GM10266 (cell line): ENCODE measurements around the gene PPP1R18.

Source experiments
- DNase-seq: peaks from one replicate; pipeline ENCODE4 v3.0.0; 2012; ENCODE audit errors: extremely low spot score
- CTCF ChIP-seq: IDR thresholded peaks from 2 replicates; pipeline ENCODE4 v1.5.1; 2012; ENCODE audit warnings: mild to moderate bottlenecking, low read depth; ENCODE audit not compliant: control insufficient read depth, insufficient read depth; ENCODE audit errors: missing control alignments

PPP1R18 gene

DNA sequence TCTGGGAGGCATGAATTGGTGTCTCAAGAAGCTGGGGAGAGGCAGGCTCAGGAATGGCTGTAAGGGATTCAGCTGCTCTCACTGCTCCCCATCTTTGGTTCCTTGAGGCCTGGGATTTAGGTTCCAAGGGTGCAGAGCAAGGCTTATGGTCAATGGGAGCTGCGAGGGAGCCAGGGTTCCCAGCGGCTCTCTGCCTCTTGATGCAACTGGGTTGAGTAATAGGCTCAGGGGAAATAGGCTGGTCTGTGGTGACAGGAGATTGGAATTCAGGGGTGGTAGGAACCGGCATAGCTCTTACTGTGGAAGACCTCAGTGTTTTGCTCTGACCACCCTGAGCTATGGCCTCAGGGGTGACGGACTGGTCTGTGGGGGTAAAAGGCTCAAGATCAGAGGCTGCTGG, 17.4 kb upstream of the PPP1R18 start:
- no peak for TF ChIP-seq CTCF
- DNase-seq: no peak

DNA sequence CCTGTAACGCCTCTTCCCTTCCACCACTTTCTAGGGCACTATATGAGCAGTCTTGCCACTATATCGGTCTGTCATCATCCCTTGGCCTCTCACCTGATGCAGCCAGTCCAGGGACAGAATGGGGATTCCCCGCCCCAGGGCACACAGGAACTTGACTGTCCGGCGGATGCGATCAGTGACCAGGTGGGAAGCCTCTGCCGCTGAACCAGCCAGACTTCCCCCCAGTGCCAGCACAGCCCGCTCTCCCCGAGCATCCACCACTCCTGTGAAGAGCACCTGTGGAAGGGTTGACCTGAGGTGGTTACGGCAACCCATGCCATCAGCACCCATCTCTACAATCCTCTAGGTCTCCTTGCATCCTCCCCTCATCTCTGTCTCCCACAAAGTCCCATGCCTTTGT, 16.6 kb upstream of the PPP1R18 start:
- no peak for TF ChIP-seq CTCF
- DNase-seq: no peak

DNA sequence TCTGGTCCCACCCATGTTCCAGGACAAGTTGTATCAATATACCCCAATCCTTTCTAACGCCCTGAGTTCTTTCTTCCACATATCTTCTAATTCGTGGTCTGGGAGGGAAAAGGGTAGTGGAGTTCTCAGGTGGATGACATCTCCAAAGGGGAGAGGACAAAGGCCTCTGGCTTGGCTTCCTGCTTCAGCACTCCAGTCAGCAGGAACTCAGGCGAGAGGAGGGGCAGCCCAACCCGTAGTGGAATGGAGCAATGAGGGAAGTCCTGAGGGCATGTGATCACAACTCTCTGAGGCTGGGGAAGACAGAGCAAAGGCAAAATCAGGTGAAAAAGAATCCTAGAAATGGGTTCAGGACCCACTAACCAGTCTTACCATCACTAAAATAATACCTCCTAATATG, 13.9 kb upstream of the PPP1R18 start:
- TF ChIP-seq CTCF: no peak
- DNase-seq: no peak

GRCh38 chr6:30696432-30696831, 10.0 kb upstream of the PPP1R18 start:
- no peak for DNase-seq
- TF ChIP-seq CTCF: no peak

- DNase-seq: no peak
- TF ChIP-seq CTCF: no peak
These were observed 4.9 kb upstream of the PPP1R18 start for GRCh38 chr6:30691208-30691847.

GRCh38 chr6:30690403-30691207, 4.2 kb upstream of the PPP1R18 start, which contains the start of gene NRM:
NRM (minus strand) TSS chr6:30690984; CDS start chr6:30690974, 10 bp downstream.
- no peak for TF ChIP-seq CTCF
- peak; percentile 86 for DNase-seq

GRCh38 chr6:30689985-30690384, 3.5 kb upstream of the PPP1R18 start:
- TF ChIP-seq CTCF: no peak

More at GRCh38 chr6:30689985-30690384, 3.5 kb upstream of the PPP1R18 start:
- DNase-seq: peak; percentile 5
